CD14-positive monocyte (primary cell): ENCODE measurements around the gene SOWAHB. TPM values are rescaled to one million over a fixed set of nuclear protein-coding genes. Genes with fewer than 3 reads are reported as not detected.

Experiments used
- DNase-seq, 3 donors: peaks; one replicate each; pipeline ENCODE4 v3.0.0-alpha.2; 2011 to 2022
- H2AFZ ChIP-seq: 2 replicates; pipeline ENCODE4 v1.6.0; 2012; ENCODE audit warnings: mild to moderate bottlenecking, low read depth, low read length, inconsistent platforms; ENCODE audit not compliant: insufficient read depth, poor library complexity, severe bottlenecking
- H3K27ac ChIP-seq, 2 donors: 1 replicate in 1 of 2; 2 replicates in 1 of 2; pipeline ENCODE4 v1.5.1; 2012 to 2013; ENCODE audit warnings: low read length in 2 of 2, control low read depth in 1 of 2, inconsistent platforms in 1 of 2, low read depth in 1 of 2, mild to moderate bottlenecking in 1 of 2
- H3K27me3 ChIP-seq, 2 donors: one replicate each; pipeline versions ENCODE4 v1.6.0 to v1.6.1; 2011 to 2013; ENCODE audit warnings: low read length in 2 of 2; ENCODE audit not compliant: control insufficient read depth in 2 of 2, insufficient read depth in 2 of 2
- H3K36me3 ChIP-seq, 2 donors: replicated peaks in 1 of 2; 1 replicate in 1 of 2; 2 replicates in 1 of 2; pipeline versions ENCODE4 v1.5.1 to v1.6.1; 2012 to 2013; ENCODE audit warnings: low read length in 2 of 2, control low read depth in 1 of 2, inconsistent platforms in 1 of 2, mild to moderate bottlenecking in 1 of 2; ENCODE audit not compliant: insufficient read depth in 2 of 2, control insufficient read depth in 1 of 2
- H3K4me1 ChIP-seq, 2 donors: 1 replicate in 1 of 2; 2 replicates in 1 of 2; pipeline versions ENCODE4 v1.5.1 to v1.6.1; 2012 to 2013; ENCODE audit warnings: low read length in 2 of 2, control low read depth in 1 of 2, inconsistent platforms in 1 of 2, mild to moderate bottlenecking in 1 of 2, moderate library complexity in 1 of 2; ENCODE audit not compliant: insufficient read depth in 2 of 2, control insufficient read depth in 1 of 2
- H3K4me2 ChIP-seq: replicated peaks from 2 replicates; pipeline ENCODE3; 2012; ENCODE audit warnings: low read length, moderate library complexity, mild to moderate bottlenecking; ENCODE audit not compliant: poor library complexity, severe bottlenecking; ENCODE audit errors: extremely low read depth
- H3K4me3 ChIP-seq, 3 experiments: fragments of 200-600 bp in 1 of 3; sonication (generic) in 1 of 3; replicated peaks in 1 of 3; 1 replicate in 2 of 3; 2 replicates in 1 of 3; pipeline ENCODE4 v1.5.1; 2011 to 2013; ENCODE audit warnings: low read length in 3 of 3, mild to moderate bottlenecking in 3 of 3, control low read depth in 2 of 3, low read depth in 2 of 3, inconsistent platforms in 1 of 3, moderate library complexity in 1 of 3
- H3K79me2 ChIP-seq: 2 replicates; pipeline ENCODE4 v1.6.0; 2012; ENCODE audit warnings: mild to moderate bottlenecking, control low read depth, inconsistent platforms, low read length, moderate library complexity; ENCODE audit not compliant: insufficient read depth
- H3K9ac ChIP-seq: 2 replicates; pipeline ENCODE4 v1.6.0; 2017; ENCODE audit warnings: low read length, mild to moderate bottlenecking; ENCODE audit not compliant: insufficient read depth, poor library complexity, severe bottlenecking
- H3K9me3 ChIP-seq, 2 donors: replicated peaks in 1 of 2; 1 replicate in 1 of 2; 2 replicates in 1 of 2; pipeline versions ENCODE4 v1.5.1 to v1.6.1; 2012 to 2013; ENCODE audit warnings: low read length in 2 of 2, control low read depth in 1 of 2; ENCODE audit not compliant: control insufficient read depth in 1 of 2, insufficient read depth in 1 of 2
- H4K20me1 ChIP-seq: 2 replicates; pipeline ENCODE4 v1.6.0; 2012; ENCODE audit warnings: mild to moderate bottlenecking, low read length, control low read depth, moderate library complexity; ENCODE audit not compliant: insufficient read depth
- H3K27ac Mint-ChIP-seq, 7 donors: one replicate each; pipeline ENCODE4 v1.8.0; 2020; ENCODE audit warnings: mild to moderate bottlenecking in 7 of 7, mixed read lengths in 7 of 7, moderate library complexity in 6 of 7, inconsistent platforms in 2 of 7
- H3K27me3 Mint-ChIP-seq, 3 donors: one replicate each; pipeline ENCODE4 v1.8.0; 2021 to 2022; ENCODE audit warnings: low read depth in 3 of 3, mild to moderate bottlenecking in 3 of 3, mixed read lengths in 3 of 3, moderate library complexity in 3 of 3, inconsistent platforms in 1 of 3
- H3K36me3 Mint-ChIP-seq, 2 donors: one replicate each; pipeline ENCODE4 v1.8.0; 2020; ENCODE audit warnings: mixed read lengths in 2 of 2, inconsistent platforms in 1 of 2, mild to moderate bottlenecking in 1 of 2
- H3K4me1 Mint-ChIP-seq: one replicate; pipeline ENCODE4 v1.8.0; 2020; ENCODE audit warnings: mild to moderate bottlenecking, mixed read lengths
- H3K4me3 Mint-ChIP-seq, 2 donors: one replicate each; pipeline ENCODE4 v1.8.0; 2020; ENCODE audit warnings: mild to moderate bottlenecking in 2 of 2, mixed read lengths in 2 of 2, moderate library complexity in 1 of 2
- H3K9me3 Mint-ChIP-seq, 7 donors: one replicate each; pipeline ENCODE4 v1.8.0; 2020 to 2022; ENCODE audit warnings: mixed read lengths in 7 of 7, mild to moderate bottlenecking in 6 of 7, moderate library complexity in 6 of 7, inconsistent platforms in 2 of 7
- CTCF ChIP-seq: fragments of 200-600 bp; IDR thresholded peaks from one replicate; pipeline ENCODE4 v1.8.0; 2022; ENCODE audit warnings: antibody characterized with exemption, mild to moderate bottlenecking
- WGBS: methylation state at CpG from one replicate; pipeline ENCODE4 v1.1.5; 2013; ENCODE audit warnings: missing lambda C conversion rate; ENCODE audit not compliant: insufficient coverage; 5-methylcytosine and 5-hydroxymethylcytosine counted together
- intact Hi-C, 2 donors: fragments of 100-400 bp; cut with micrococcal nuclease; formaldehyde crosslinking; loops; one replicate each; pipeline versions ENCODE4 v1.15.0 to v1.15.1; 2023
- polyA plus RNA-seq, 3 donors: library from polyadenylated mRNA; depleted of rRNA in 1 of 3; unstranded in 2 of 3; stranded (reverse) in 1 of 3; fragments of 300-500 nt in 2 of 3; fragments of >200 nt in 1 of 3; fragmentation: Illumina TruSeq in 2 of 3; gene quantifications; 1 replicate in 2 of 3; 2 replicates in 1 of 3; pipeline ENCODE4 v1.2.3, GENCODE V29; 2012 to 2021

SOWAHB gene
- polyA plus RNA-seq, 3 donors: not detected

GRCh38 chr4:76931576-76932276 lies 33.8 kb upstream of the SOWAHB start:
- intact Hi-C loops: no loop called here
- H3K9me3 ChIP-seq: no peaks in the 10 kb centered on the region
- Mint-ChIP-seq H3K36me3 (no peaks in the 10 kb centered on the region), H3K9me3 (peaks cover 0 to 4% (median under 1%) of the 10 kb centered on the region in 7 donors), H3K27ac (no peak overlapping the region), H3K4me1 (no peaks in the 10 kb centered on the region), H3K27me3 (peaks cover 2 to 3% (median 2%) of the 10 kb centered on the region in 3 donors), H3K4me3 (no peak overlapping the region)
- H4K20me1 ChIP-seq: no peaks in the 10 kb centered on the region
- 100% methylated on average over 1 of the region's 7 CpGs for WGBS
- no peak overlapping the region for H2AFZ ChIP-seq
- H3K79me2 ChIP-seq: no peaks in the 10 kb centered on the region
- no peak for TF ChIP-seq CTCF
- H3K4me2 ChIP-seq: no peak overlapping the region
- no peak overlapping the region for H3K9ac ChIP-seq
- H3K27me3 ChIP-seq: no peaks in the 10 kb centered on the region
- no peak for DNase-seq
- no peak overlapping the region for H3K27ac ChIP-seq
- no peaks in the 10 kb centered on the region for H3K36me3 ChIP-seq
- H3K4me3 ChIP-seq: no peak overlapping the region
- no peaks in the 10 kb centered on the region for H3K4me1 ChIP-seq

GRCh38 chr4:76931087-76931486 lies 33.1 kb upstream of the SOWAHB start:
- Histone ChIP-seq H3K27ac (no peak overlapping the region), H2AFZ (no peak overlapping the region), H3K9me3 (no peaks in the 10 kb centered on the region), H3K36me3 (no peaks in the 10 kb centered on the region), H3K27me3 (no peaks in the 10 kb centered on the region), H3K4me1 (no peaks in the 10 kb centered on the region), H3K9ac (no peak overlapping the region), H3K79me2 (no peaks in the 10 kb centered on the region), H4K20me1 (no peaks in the 10 kb centered on the region), H3K4me2 (no peak overlapping the region), H3K4me3 (no peak overlapping the region)
- H3K36me3 Mint-ChIP-seq: no peaks in the 10 kb centered on the region
- no peaks in the 10 kb centered on the region for H3K9me3 Mint-ChIP-seq
- H3K4me1 Mint-ChIP-seq: no peaks in the 10 kb centered on the region
- no peak for DNase-seq
- TF ChIP-seq CTCF: no peak
- no peak overlapping the region for H3K27ac Mint-ChIP-seq
- intact Hi-C loops: no loop called here
- no peak overlapping the region for H3K4me3 Mint-ChIP-seq
- H3K27me3 Mint-ChIP-seq: peaks cover 0 to 2% (median 2%) of the 10 kb centered on the region in 3 donors
